IMR-90 (cell line): Measurements from ENCODE around the gene TSTD1. TPM values are rescaled to one million over a fixed set of nuclear protein-coding genes. Genes with fewer than 3 reads are reported as not detected.

ENCODE experiments used
- ATAC-seq: fragments of 200-7000 bp; cut with Tn5 transposase; 2 replicates; pipeline ENCODE4 v1.9.1; 2020; ENCODE audit warnings: low read depth, mild to moderate bottlenecking, moderate library complexity
- BruUV-seq: library from RNA; stranded (reverse); fragments of 400-500 nt; replicated peaks from 2 replicates; lab custom pipeline; 2021; lab: Mats Ljungman, UMichigan
- CTCF ChIA-PET: fragments of 300-600 bp; formaldehyde crosslinking; extraction: SDS; loops from one replicate; lab custom pipeline; 2021; ENCODE audit warnings: antibody characterized with exemption; lab: Yijun Ruan, JAX
- POLR2A ChIA-PET: fragments of 300-600 bp; sonication (Branson Sonifier 250); formaldehyde crosslinking; loops from one replicate; lab custom pipeline; 2022; ENCODE audit warnings: antibody characterized with exemption; ENCODE audit not compliant: unreplicated experiment; lab: Charles Lee
- DNase-seq: peaks from one replicate; pipeline ENCODE4 v3.0.0; 2013
- H2AFZ ChIP-seq: replicated peaks from 2 replicates; pipeline ENCODE3; 2013; ENCODE audit warnings: low read length, mild to moderate bottlenecking; ENCODE audit not compliant: poor library complexity
- H2AK5ac ChIP-seq: 2 replicates; pipeline ENCODE4 v1.6.1; 2013; ENCODE audit warnings: low read depth, low read length, inconsistent platforms
- H2AK9ac ChIP-seq: replicated peaks from 2 replicates; pipeline ENCODE3; 2013; ENCODE audit warnings: mild to moderate bottlenecking, low read depth, low read length, moderate library complexity; ENCODE audit not compliant: poor library complexity
- H2BK120ac ChIP-seq: 2 replicates; pipeline ENCODE4 v1.6.1; 2013; ENCODE audit warnings: low read depth, low read length, inconsistent platforms
- H2BK15ac ChIP-seq: 3 replicates; pipeline ENCODE4 v1.6.1; 2013; ENCODE audit warnings: low read depth, low read length, inconsistent platforms
- H2BK20ac ChIP-seq: 2 replicates; pipeline ENCODE4 v1.6.1; 2013; ENCODE audit warnings: low read depth, mild to moderate bottlenecking, inconsistent platforms, low read length, moderate library complexity
- H2BK5ac ChIP-seq: 2 replicates; pipeline ENCODE4 v1.6.1; 2013; ENCODE audit warnings: mild to moderate bottlenecking, low read depth, low read length, inconsistent platforms; ENCODE audit not compliant: poor library complexity, severe bottlenecking
- H3K14ac ChIP-seq: replicated peaks from 2 replicates; pipeline ENCODE4 v1.6.1; 2013; ENCODE audit warnings: low read depth, low read length, inconsistent platforms
- H3K18ac ChIP-seq: 2 replicates; pipeline ENCODE4 v1.6.1; 2013; ENCODE audit warnings: low read depth, low read length, control low read depth
- H3K23ac ChIP-seq: 2 replicates; pipeline ENCODE4 v1.6.1; 2013; ENCODE audit warnings: low read depth, low read length, inconsistent platforms
- H3K27ac ChIP-seq: 2 replicates; pipeline ENCODE4 v1.5.1; 2013; ENCODE audit warnings: mild to moderate bottlenecking, control low read depth, low read length; ENCODE audit not compliant: insufficient read depth
- H3K27me3 ChIP-seq: 2 replicates; pipeline ENCODE4 v1.6.1; 2013; ENCODE audit warnings: low read length; ENCODE audit not compliant: control insufficient read depth, insufficient read depth
- H3K36me3 ChIP-seq: 2 replicates; pipeline ENCODE4 v1.6.1; 2013; ENCODE audit warnings: low read length, mixed read lengths; ENCODE audit not compliant: control insufficient read depth, insufficient read depth
- H3K4ac ChIP-seq: 2 replicates; pipeline ENCODE4 v1.6.1; 2013; ENCODE audit warnings: low read depth, low read length, inconsistent platforms
- H3K4me1 ChIP-seq: 2 replicates; pipeline ENCODE4 v1.6.1; 2013; ENCODE audit warnings: low read length, mixed read lengths; ENCODE audit not compliant: control insufficient read depth, insufficient read depth
- H3K4me2 ChIP-seq: 2 replicates; pipeline ENCODE4 v1.6.1; 2013; ENCODE audit warnings: low read depth, mild to moderate bottlenecking, control low read depth, low read length, moderate library complexity
- H3K4me3 ChIP-seq: 2 replicates; pipeline ENCODE4 v1.5.1; 2013; ENCODE audit warnings: low read depth, mild to moderate bottlenecking, control low read depth, low read length, moderate library complexity; ENCODE audit not compliant: insufficient read depth
- H3K56ac ChIP-seq: 2 replicates; pipeline ENCODE4 v1.6.1; 2013; ENCODE audit warnings: low read length, inconsistent platforms; ENCODE audit not compliant: insufficient read depth; ENCODE audit errors: extremely low read depth
- H3K79me1 ChIP-seq, 2 experiments: 2 replicates each; pipeline ENCODE4 v1.6.1; 2013; ENCODE audit warnings: low read length in 2 of 2, inconsistent platforms in 1 of 2, low read depth in 1 of 2
- H3K9ac ChIP-seq: 2 replicates; pipeline ENCODE4 v1.6.1; 2013; ENCODE audit warnings: low read depth, low read length, control low read depth
- H3K9me1 ChIP-seq: 2 replicates; pipeline ENCODE4 v1.6.1; 2013; ENCODE audit warnings: low read length, inconsistent platforms; ENCODE audit not compliant: insufficient read depth
- H3K9me3 ChIP-seq: 2 replicates; pipeline ENCODE4 v1.6.1; 2013; ENCODE audit warnings: low read length; ENCODE audit not compliant: control insufficient read depth, insufficient read depth
- H4K20me1 ChIP-seq: 2 replicates; pipeline ENCODE4 v1.6.1; 2013; ENCODE audit warnings: low read length, inconsistent platforms; ENCODE audit not compliant: insufficient read depth
- H4K5ac ChIP-seq: 2 replicates; pipeline ENCODE4 v1.6.1; 2013; ENCODE audit warnings: mild to moderate bottlenecking, low read depth, low read length, control low read depth
- H4K8ac ChIP-seq, 2 experiments: 2 replicates each; pipeline ENCODE4 v1.6.1; 2013; ENCODE audit warnings: low read depth in 2 of 2, low read length in 2 of 2, control low read depth in 1 of 2, inconsistent platforms in 1 of 2
- H4K91ac ChIP-seq: 2 replicates; pipeline ENCODE4 v1.6.1; 2013; ENCODE audit warnings: low read depth, low read length, inconsistent platforms; ENCODE audit not compliant: insufficient read depth
- BHLHE40 ChIP-seq: fragments of 150-350 bp; IDR thresholded peaks from 2 replicates; pipeline ENCODE4 v1.6.1; 2016; ENCODE audit warnings: mild to moderate bottlenecking, low read depth, low read length
- CEBPB ChIP-seq: IDR thresholded peaks from 2 replicates; pipeline ENCODE4 v1.6.1; 2012; ENCODE audit warnings: low read depth, low read length, improper control_type of control experiment
- CHD1 ChIP-seq: IDR thresholded peaks from 2 replicates; pipeline ENCODE4 v1.6.1; 2012; ENCODE audit warnings: low read depth, low read length, improper control_type of control experiment
- FOS ChIP-seq: fragments of 150-350 bp; IDR thresholded peaks from 2 replicates; pipeline ENCODE4 v1.6.1; 2016; ENCODE audit warnings: low read depth, low read length
- MAFK ChIP-seq: IDR thresholded peaks from 2 replicates; pipeline ENCODE4 v1.6.1; 2012; ENCODE audit warnings: low read depth, low read length, improper control_type of control experiment
- MAZ ChIP-seq: IDR thresholded peaks from 2 replicates; pipeline ENCODE4 v1.6.1; 2012; ENCODE audit warnings: low read depth, mild to moderate bottlenecking, low read length, improper control_type of control experiment, moderate library complexity, borderline replicate concordance
- MXI1 ChIP-seq: IDR thresholded peaks from 2 replicates; pipeline ENCODE4 v1.6.1; 2012; ENCODE audit warnings: low read depth, mild to moderate bottlenecking, low read length, moderate library complexity, borderline replicate concordance
- NFE2L2 ChIP-seq: fragments of 150-350 bp; IDR thresholded peaks from 2 replicates; pipeline ENCODE4 v1.6.1; 2016; ENCODE audit warnings: low read depth, mild to moderate bottlenecking, low read length
- POLR2A ChIP-seq: IDR thresholded peaks from 2 replicates; pipeline ENCODE4 v1.6.1; 2012; ENCODE audit warnings: mild to moderate bottlenecking, low read depth, low read length
- RAD21 ChIP-seq: IDR thresholded peaks from 2 replicates; pipeline ENCODE4 v1.6.1; 2012; ENCODE audit warnings: low read length, improper control_type of control experiment
- RCOR1 ChIP-seq: IDR thresholded peaks from 2 replicates; pipeline ENCODE4 v1.6.1; 2012; ENCODE audit warnings: mild to moderate bottlenecking, low read length, improper control_type of control experiment; ENCODE audit not compliant: insufficient replicate concordance
- RFX5 ChIP-seq: IDR thresholded peaks from 2 replicates; pipeline ENCODE4 v1.8.0; 2012; ENCODE audit warnings: low read depth, mild to moderate bottlenecking, low read length, moderate library complexity
- SMC3 ChIP-seq: fragments of 150-350 bp; IDR thresholded peaks from 2 replicates; pipeline ENCODE4 v1.6.1; 2016; ENCODE audit warnings: low read depth, mild to moderate bottlenecking, antibody characterized with exemption, low read length, moderate library complexity
- WGBS, 2 experiments: methylation state at CpG; one replicate each; pipeline versions ENCODE4 v1.1.5 to v1.1.7; 2013; ENCODE audit warnings: missing lambda C conversion rate in 2 of 2; ENCODE audit not compliant: insufficient read length in 1 of 2; ENCODE audit errors: extremely low coverage in 2 of 2; 5-methylcytosine and 5-hydroxymethylcytosine counted together
- dilution Hi-C: fragments of 300-500 bp; cut with HindIII; formaldehyde crosslinking; loops from one replicate; pipeline ENCODE4 v1.14.3; 2018; ENCODE audit warnings: low sequenced_read_pairs; ENCODE audit not compliant: unreplicated experiment
- in situ Hi-C: fragments of 300-500 bp; cut with MboI; formaldehyde crosslinking; loops from 3 replicates; pipeline ENCODE4 v1.14.3; 2019; ENCODE audit warnings: low sequenced_read_pairs, inconsistent platforms, mixed read lengths
- intact Hi-C: fragments of 100-400 bp; cut with micrococcal nuclease; formaldehyde crosslinking; loops from 2 replicates; pipeline ENCODE4 v1.10.0; 2022
- polyA plus RNA-seq, 3 experiments: library from polyadenylated mRNA; depleted of rRNA; stranded (reverse); fragments of >200 nt; gene quantifications; 2 replicates each; pipeline ENCODE4 v1.2.3, GENCODE V29; 2012; ENCODE audit warnings: low replicate concordance in 1 of 3
- total RNA-seq: library from RNA; depleted of rRNA; stranded (reverse); fragments of >200 nt; gene quantifications from 2 replicates; pipeline ENCODE4 v1.2.3, GENCODE V29; 2012
- TF ChIP-seq, protein P1 (sequence below): fragments of 150-350 bp; IDR thresholded peaks from 2 replicates; pipeline ENCODE4 v1.6.1; 2016; ENCODE audit warnings: low read depth, mild to moderate bottlenecking, low read length, moderate library complexity, borderline replicate concordance
- TF ChIP-seq, protein P2 (sequence below): fragments of 150-350 bp; IDR thresholded peaks from 2 replicates; pipeline ENCODE4 v1.6.1; 2017; ENCODE audit warnings: mild to moderate bottlenecking, antibody characterized with exemption, low read length, low read depth

TSTD1 gene
- total and polyA plus RNA-seq, 2 of the 4 experiments (the other 2 are of a cell fraction): 0.21 TPM; not detected in 1

DNA sequence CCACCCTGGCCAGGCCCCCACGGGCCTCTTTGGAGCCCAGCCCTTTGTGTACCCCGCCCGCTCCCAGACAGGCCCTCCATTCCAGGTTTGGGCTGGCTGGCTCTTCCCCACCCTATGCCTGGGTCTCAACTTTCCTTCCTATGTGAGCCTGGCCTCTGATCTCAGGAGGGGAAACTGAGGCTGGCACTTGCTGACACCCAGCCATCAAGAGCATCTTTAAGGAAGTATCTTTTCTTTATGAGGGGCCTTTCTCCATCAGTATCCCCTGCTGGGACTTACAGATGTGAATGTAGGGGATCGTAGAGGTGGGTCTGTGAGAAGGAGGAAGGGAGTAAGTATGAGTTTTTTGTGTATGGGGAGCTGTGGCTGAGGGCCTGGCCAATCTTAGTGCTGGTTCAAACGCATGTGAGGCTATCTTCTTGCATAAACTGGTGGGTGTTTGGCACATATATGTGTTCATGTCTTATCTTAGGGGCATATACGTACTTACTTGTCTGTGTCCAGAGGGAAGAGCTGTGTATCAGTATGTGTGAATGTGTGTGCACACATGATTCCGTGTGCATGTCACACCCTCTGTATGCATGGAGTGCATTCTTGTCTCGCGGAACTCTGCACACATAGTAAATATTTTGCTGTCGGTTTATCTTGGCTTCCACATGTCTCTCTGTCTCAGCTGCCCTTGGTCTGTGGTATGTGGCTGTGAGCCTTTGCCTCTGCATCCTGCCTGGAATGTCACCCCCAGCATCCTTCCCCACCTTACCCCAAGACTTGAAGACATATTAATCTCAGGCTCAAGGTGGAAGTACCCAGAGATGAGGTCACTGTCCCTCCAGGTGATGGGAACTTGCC is 45.2 kb upstream of the TSTD1 start:
- 85 to 100% methylated on average over 1 to 3 of the region's 10 CpGs for WGBS, 2 experiments
- H3K27me3 ChIP-seq: no peaks in the 10 kb centered on the region
- H2BK15ac ChIP-seq: peak overlapping the region; percentile 22; the same call in 2 of the 3 replicates
- H3K79me1 ChIP-seq: no peaks in the 10 kb centered on the region
- no peak overlapping the region for H3K4me3 ChIP-seq
- no peak overlapping the region for H2BK20ac ChIP-seq
- H4K20me1 ChIP-seq: no peaks in the 10 kb centered on the region
- H3K4me2 ChIP-seq: no peak overlapping the region
- DNase-seq (peak; percentile 23), ATAC-seq (peak; percentile 7; the same call in 1 of the 2 replicates)
- POLR2A ChIA-PET: no interaction called here
- H3K4ac ChIP-seq: peak overlapping the region; percentile 44
- dilution Hi-C loops (no loop called here), intact Hi-C loops (loop anchor here (5.0 kb wide), 1 partner anchor 37 kb away; the partner anchor contains the start of gene USF1), in situ Hi-C loops (no loop called here)
- no peak overlapping the region for H3K23ac ChIP-seq
- H2AFZ ChIP-seq: peak overlapping the region; percentile 92
- H3K9me3 ChIP-seq: no peaks in the 10 kb centered on the region
- H3K27ac ChIP-seq: no peak overlapping the region; the same call in 1 of the 2 replicates
- peak overlapping the region; percentile 11; the same call in 1 of the 2 replicates for H3K18ac ChIP-seq
- peak overlapping the region; percentile 44; the same call in 1 of the 2 replicates for H2BK120ac ChIP-seq
- BruUV-seq: no TSS peak
- peak overlapping the region; percentile 59 for H2AK5ac ChIP-seq
- peak overlapping the region; percentile 20 for H3K14ac ChIP-seq
- H2AK9ac ChIP-seq: peak overlapping the region; percentile 19
- H4K91ac ChIP-seq: peak overlapping the region; percentile 8
- no peak overlapping the region for H4K5ac ChIP-seq
- no peak overlapping the region for H3K56ac ChIP-seq
- peaks cover 24% of the 10 kb centered on the region for H3K9me1 ChIP-seq
- H3K9ac ChIP-seq: no peak overlapping the region
- peak overlapping the region; percentile 50 for H2BK5ac ChIP-seq
- no peaks in the 10 kb centered on the region for H3K36me3 ChIP-seq
- peak overlapping the region; percentile 10 to 37; a peak in 2 of 4 replicates for H4K8ac ChIP-seq
- H3K4me1 ChIP-seq: peaks cover 29% of the 10 kb centered on the region
- CTCF ChIA-PET: interaction anchor here (1.1 to 2.1 kb wide), 3 partner anchors 13 to 14 kb away, joined by 3 to 7 read pairs (median 5); partner anchors contain the start of gene KLHDC9
- TF ChIP-seq, protein P1, sequence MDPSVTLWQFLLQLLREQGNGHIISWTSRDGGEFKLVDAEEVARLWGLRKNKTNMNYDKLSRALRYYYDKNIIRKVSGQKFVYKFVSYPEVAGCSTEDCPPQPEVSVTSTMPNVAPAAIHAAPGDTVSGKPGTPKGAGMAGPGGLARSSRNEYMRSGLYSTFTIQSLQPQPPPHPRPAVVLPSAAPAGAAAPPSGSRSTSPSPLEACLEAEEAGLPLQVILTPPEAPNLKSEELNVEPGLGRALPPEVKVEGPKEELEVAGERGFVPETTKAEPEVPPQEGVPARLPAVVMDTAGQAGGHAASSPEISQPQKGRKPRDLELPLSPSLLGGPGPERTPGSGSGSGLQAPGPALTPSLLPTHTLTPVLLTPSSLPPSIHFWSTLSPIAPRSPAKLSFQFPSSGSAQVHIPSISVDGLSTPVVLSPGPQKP: no peak
- TF ChIP-seq RCOR1: no peak
- TF ChIP-seq, protein P2, sequence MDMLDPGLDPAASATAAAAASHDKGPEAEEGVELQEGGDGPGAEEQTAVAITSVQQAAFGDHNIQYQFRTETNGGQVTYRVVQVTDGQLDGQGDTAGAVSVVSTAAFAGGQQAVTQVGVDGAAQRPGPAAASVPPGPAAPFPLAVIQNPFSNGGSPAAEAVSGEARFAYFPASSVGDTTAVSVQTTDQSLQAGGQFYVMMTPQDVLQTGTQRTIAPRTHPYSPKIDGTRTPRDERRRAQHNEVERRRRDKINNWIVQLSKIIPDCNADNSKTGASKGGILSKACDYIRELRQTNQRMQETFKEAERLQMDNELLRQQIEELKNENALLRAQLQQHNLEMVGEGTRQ: no peak
- no peak for TF ChIP-seq MAZ
- TF ChIP-seq RFX5: no peak
- no peak for TF ChIP-seq CHD1
- TF ChIP-seq NFE2L2: no peak
- no peak for TF ChIP-seq RAD21
- no peak for TF ChIP-seq MXI1
- no peak for TF ChIP-seq SMC3
- TF ChIP-seq CEBPB: no peak
- no peak for TF ChIP-seq MAFK
- no peak for TF ChIP-seq POLR2A
- no peak for TF ChIP-seq BHLHE40
- TF ChIP-seq FOS: no peak
